GM12801 (cell line): ENCODE data around the gene CATSPERD.

Source experiments
- CTCF ChIP-seq: IDR thresholded peaks from one replicate; pipeline ENCODE4 v1.5.1; 2011; ENCODE audit warnings: control low read depth; ENCODE audit not compliant: insufficient read length; ENCODE audit errors: extremely low read depth

Gene CATSPERD

GRCh38 chr19:5719274-5719960 is 1.0 kb upstream of the CATSPERD start:
- TF ChIP-seq CTCF: no peak

DNA sequence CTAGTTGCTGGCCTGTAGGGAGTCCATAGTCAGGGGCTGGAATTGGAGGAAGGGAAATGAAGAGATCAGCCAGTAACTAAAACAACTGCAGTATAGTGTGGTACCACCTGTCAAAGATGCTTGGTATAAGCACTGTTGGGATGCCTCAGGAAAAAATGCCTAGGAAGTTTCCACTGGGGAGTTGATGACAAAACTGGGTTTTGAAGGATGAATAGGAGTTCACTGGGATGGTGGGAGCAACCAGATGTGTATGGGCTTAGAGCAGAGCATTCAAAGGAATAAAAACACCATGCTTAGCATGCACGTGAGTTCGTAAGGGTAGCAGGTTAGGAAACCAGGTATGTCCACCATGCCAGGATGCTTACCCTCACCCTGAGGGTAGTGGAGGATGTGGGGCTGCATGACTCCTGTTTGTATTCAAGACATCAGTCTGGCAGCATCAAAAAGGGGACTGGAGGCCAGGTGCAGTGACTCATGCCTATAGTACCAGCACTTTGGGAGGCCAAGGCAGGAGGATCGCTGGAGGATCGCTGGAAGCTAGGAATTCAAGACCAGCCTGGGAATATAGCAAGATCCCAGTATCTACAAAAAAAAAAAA is 7.1 kb downstream of the CATSPERD start:
- no peak for TF ChIP-seq CTCF

- no peak for TF ChIP-seq CTCF
These were observed 18.0 kb downstream of the CATSPERD start for GRCh38 chr19:5738423-5738822.

DNA sequence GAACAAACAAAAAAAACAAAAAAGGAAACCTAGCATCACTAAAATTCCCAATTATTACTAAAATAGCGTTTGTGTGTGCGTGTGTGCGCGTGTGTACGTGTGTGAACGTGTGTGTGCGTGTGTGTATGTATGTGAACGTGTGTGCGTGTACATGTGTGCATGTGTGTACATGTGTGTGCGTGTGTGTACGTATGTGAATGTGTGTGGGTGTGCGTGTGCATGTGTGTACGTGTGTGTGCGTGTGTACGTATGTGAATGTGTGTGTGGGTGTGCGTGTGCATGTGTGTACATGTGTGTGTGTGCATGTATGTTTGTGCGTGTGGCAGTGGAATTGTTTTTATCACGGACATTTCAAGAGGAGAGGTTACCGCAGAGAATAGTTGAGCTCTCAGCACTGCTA is 21.6 kb downstream of the CATSPERD start:
- TF ChIP-seq CTCF: no peak

GRCh38 chr19:5743630-5744029 is 23.2 kb downstream of the CATSPERD start:
- no peak for TF ChIP-seq CTCF

GRCh38 chr19:5749505-5749904 is 29.1 kb downstream of the CATSPERD start:
- no peak for TF ChIP-seq CTCF

DNA sequence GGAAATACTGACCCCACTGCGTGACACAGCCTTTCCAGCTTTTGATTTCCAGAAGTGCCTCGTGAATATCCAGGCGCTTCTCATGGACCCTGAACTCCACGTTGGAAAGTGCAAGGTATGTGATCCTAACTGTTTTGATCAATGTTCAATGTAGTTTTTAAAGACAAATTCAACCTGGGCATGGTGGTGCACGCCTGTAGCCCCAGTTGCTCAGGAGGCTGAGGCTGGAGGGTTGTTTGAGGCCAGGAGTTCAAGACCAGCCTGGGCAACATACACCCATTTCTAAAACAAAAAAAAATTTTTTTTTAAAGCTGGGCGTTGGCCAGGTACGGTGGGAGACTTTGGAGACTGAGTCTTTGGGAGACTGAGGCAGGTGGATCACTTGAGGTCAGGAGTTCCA is 31.3 kb downstream of the CATSPERD start:
- TF ChIP-seq CTCF: no peak
